NCI-H2029 (cell line): Measurements from ENCODE around the gene SYNPO2.
A peak's percentile ranks its signal among the peaks of the same experiment; 100 is the strongest.

Experiments
- DNase-seq: peaks from one replicate; lab custom pipeline; 2025; lab: John Stamatoyannopoulos, UW

Gene SYNPO2

GRCh38 chr4:118939169-118939783 is 50.6 kb downstream of the SYNPO2 start:
- DNase-seq = no peak

DNA sequence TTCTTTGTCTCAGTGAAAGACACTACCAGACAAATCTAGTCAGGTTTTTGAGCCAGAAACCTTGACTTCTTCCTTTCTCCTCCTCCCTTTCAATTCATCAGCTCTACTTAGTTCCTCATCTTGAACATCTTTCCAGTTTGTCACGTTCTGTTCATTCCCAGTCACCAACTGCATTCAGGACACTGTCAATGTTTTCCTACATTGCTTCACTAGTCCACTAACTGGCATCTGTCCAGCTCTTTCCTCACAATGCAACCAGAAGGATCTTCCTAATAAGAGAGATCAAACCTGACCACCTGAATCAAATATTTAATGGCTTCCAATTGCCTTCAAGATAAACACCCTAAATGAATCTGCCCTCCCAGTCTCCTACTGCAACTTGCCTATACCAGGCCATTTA is 52.5 kb downstream of the SYNPO2 start:
- DNase-seq = peak; percentile 33

- peak; percentile 55 for DNase-seq
Observed at GRCh38 chr4:118941799-118942198, 53.1 kb downstream of the SYNPO2 start.

DNA sequence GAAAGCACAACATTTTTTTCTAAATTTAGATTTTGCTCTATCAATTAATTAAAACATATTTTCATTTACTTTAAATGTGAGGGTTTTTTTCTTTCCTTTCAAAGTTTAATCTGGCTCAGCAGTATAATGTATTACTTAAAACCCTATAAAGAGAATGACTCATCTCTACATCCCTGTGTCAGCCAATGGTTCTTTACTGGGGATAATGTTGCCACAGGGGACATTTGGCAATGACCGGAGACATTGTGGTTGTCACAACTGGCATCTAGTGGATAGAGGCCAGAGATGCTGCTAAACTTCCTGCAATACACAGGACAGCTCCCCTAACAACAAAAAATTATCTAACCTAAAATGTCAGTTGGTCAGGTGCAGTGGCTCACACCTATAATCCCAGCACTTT is 53.8 kb downstream of the SYNPO2 start:
- DNase-seq = peak; percentile 28

GRCh38 chr4:118947095-118947494 is 58.4 kb downstream of the SYNPO2 start:
- no peak for DNase-seq

- DNase-seq = no peak
Observed at GRCh38 chr4:118948545-118949144, 60.0 kb downstream of the SYNPO2 start.

GRCh38 chr4:118950224-118950623 is 61.6 kb downstream of the SYNPO2 start:
- no peak for DNase-seq

GRCh38 chr4:118950929-118951570 is 62.4 kb downstream of the SYNPO2 start:
- no peak for DNase-seq

DNA sequence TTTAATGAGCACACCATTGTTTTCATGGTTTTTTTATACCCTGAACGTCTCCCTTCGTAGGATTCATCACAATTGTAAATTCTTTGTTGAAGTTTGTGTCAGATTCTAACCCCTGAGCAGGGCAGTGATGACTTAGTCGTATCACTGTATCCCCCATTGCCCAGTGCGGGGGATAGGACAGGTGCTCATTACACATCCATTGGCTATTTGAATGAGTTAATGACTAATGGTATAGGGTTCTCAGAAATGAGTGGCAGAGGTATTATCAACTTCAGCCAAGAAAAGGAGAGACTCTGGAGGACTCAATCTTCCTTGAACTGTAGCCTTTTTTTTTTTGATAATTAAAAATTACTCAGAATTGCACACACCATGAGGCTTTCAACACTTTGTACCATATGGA is 64.6 kb downstream of the SYNPO2 start:
- no peak for DNase-seq

DNA sequence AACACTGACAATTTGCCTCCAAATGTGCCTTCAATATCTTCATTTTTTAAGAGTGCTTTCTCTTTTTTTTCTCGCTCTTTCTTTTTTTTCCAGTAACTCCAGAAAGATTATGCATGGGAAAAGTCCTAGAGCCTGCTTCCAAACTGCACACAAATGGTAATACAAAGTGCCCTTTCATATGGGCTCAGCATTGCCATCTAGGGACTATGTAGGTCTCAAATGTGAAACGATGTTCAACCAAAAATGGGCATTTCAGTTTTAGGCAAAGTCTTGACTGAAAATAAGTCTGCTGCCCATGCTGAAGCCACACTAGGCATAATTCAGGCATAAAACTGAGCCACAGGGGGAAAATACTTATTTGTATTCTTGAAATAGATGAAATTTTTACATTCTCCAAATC is 65.6 kb downstream of the SYNPO2 start:
- no peak for DNase-seq

GRCh38 chr4:118955515-118955914 is 66.9 kb downstream of the SYNPO2 start:
- no peak for DNase-seq

DNA sequence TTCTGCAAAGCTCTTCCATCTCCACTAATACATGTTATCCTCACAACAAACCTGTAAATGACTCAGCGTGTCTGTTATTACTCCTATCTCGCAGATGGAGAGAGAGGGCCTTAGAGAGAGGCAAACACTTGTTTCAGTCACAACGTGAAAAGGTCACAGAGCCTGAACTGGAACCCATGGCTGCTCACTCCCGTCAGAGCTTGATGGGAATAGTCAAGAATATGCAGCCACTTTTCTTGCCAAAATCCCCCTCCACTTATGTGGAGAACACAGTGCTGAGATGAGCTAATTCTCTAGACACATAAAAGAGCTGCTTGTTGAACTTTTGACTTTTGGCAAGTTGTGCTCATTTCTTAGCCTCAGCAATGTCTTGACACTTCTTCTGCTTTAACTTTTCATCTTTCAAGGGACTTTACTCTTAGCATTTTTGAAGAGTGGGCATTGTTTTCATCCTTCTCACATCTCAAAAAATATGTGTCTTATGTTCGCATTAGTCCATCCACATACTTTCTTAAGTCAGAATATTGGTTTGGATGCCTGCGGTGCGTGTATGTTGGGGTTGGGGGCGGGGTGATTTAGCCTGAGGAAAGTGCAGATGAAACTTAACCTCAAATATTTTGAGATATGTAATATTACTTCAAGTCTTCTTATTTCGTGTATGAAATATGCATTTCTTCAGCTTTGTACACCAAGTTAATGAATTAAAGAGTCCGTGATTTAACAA is 69.2 kb downstream of the SYNPO2 start:
- no peak for DNase-seq

DNA sequence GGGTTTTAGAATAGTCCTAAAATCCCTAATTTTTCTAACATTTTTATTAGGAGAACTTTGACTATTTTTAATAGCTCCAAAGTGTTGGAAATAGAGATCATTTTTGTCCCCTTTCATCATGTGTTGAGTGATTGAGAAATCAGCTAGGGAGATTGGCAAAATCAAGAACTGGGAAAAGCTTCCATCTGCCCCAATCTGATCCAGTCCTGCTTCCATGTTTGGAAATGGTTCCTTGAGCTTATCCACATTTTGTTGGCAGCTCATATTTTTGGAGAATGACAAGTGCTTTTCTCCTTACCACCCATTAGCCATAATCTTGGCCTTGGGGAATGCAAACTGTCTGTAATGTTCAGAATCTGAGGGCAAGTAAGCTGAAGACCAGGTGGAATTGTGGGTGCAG is 73.9 kb downstream of the SYNPO2 start:
- no peak for DNase-seq

GRCh38 chr4:118964891-118965411 is 76.3 kb downstream of the SYNPO2 start:
- DNase-seq = no peak

DNA sequence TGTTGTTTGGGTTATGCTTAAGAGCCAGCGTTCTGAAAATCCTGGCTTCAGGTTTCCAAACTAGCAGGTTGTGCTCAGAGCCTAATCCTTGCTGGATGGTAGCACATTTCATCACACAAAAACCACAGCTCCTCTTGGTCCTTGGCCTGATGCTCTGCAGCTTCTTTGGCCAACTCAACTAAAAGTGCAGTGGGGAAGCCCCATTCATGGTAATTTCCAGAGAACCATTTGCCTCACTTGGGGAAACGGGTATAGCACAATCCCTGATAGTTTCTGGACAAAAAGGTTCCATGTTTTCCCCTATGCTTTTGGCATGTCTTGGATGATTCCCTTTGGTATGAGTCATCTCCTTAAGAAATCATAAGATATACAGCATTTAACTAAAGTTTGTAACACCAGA is 78.7 kb downstream of the SYNPO2 start:
- DNase-seq = no peak

- DNase-seq = peak; percentile 7
Observed at GRCh38 chr4:118968005-118968404, 79.4 kb downstream of the SYNPO2 start.

- DNase-seq = no peak
Observed at GRCh38 chr4:118968813-118969212, 80.2 kb downstream of the SYNPO2 start.

DNA sequence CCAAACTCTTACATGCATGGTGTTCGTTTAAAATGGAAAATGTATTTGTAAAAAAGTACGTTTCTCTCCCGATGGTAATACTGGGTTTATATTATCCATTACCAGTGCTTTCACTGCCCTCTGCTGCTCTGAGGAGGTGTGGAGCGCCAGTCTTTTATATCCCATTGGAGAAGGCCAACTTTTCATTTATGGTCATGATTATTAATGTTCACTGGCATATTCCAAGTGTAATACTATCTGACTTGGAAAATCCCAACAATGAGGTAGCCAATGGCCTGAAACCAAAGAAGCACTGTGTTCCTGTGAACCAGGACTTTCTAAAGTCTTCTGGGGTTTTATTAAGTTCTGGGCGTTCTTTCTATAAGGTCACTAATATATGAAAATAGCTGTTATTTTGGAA is 80.7 kb downstream of the SYNPO2 start:
- DNase-seq = peak; percentile 37

DNA sequence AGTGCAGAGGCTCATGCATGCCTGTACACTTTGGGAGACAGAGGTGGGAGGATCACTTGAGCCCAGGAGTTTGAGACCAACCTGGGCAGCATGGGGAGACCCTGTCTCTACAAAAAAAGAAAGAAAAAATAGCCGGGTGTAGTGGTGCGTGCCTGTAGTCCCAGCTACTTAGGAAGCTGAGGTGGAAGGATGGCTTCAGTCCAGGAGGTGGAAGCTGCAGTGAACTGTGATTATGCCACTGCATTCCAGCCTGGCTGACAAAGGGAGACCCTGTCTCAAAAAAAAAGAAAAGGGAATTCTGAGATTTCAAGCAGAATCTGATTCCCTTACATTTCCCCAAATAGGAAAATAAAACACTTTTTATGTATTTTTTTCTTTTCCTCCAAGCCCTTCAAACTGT is 83.5 kb downstream of the SYNPO2 start:
- no peak for DNase-seq

- DNase-seq = no peak
Observed at GRCh38 chr4:118973295-118973694, 84.6 kb downstream of the SYNPO2 start.

DNA sequence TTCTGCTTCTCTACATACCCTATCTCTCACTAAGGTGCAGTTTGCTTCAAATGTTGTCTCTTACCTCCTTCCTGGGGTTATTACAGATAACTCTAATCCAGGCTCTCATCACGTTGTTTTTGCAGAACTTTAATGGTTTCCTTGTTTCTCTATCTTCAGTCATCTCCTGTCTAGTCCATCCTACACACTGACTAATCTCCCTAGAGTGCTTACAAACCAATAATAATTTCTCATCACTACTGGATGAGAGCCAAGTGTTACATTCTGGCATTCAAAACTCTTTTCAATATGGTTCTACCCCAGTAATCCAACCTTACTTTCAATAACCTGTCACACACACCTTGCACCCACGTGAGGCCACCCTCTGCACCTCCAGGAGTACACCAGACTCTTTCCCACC is 86.1 kb downstream of the SYNPO2 start:
- DNase-seq = no peak

DNA sequence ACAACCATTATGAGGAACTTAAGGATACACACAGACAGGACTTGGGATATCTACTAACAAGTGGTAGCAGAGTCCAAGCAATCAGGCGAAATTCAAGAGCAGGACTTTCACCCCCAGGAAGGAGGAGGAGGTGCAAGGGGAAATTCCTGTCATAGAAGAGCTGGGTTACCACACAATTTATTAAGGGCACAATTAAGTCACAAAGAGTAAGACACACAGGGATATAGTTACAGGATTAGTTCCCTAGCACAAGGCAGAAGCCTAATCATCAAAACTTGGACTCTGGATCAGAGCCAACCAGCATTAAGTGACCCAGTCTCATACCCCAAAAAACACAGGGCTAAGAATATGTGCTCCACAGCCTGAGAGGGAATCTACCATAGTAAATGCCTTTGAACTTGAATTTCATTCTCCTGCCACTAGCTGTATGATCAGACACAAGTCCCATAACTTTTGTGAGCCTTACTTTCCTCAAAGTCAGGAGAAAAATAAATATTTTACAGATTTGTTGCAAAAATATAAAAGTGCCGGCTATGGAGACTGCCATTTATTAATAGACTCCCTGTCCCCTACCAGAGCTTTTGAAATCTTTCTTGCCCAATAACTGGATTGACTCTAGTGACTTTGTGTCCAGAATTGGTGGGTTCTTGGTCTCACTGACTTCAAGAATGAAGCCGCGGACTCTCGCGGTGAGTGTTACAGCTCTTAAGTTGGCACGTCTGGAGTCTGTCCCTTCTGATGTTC is 87.0 kb downstream of the SYNPO2 start:
- DNase-seq = no peak
